GM18499 (cell line): ENCODE data around the gene KCNQ2.

Experiments
- ATAC-seq: cut with Tn5 transposase; IDR thresholded peaks from one replicate; pipeline ENCODE4 v1.9.1; 2021; ENCODE audit warnings: moderate number of reproducible peaks; ENCODE audit not compliant: insufficient read depth, unreplicated experiment

The KCNQ2 gene

GRCh38 chr20:63473555-63474449 is 1.3 kb upstream of the KCNQ2 start:
- no peak for ATAC-seq

DNA sequence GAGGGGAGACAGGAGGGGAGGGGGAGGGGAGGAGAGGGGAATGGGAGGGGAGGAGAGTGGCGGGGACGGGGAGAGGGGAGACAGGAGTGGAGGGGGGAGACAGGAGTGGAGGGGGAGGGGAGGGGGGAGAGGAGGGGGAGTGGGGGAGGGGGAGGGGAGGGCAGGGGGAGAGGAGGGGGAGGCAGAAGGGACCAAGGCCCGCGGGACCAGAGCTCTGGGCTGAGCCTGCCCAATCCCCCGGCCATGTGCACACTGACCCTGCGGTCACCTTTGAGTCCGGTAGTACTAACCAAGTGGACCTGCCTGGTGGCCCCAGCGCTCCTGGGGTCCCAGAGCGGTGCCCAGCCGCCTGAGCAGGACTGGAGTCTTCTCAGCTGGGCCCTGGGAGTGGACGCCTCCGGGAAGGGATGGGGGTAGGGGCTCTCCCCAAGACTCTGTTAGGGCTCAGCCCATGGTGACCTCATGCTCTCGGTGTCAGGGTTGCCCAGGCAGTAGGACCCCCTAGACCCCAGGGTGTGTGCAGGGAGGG is 471 bp upstream of the KCNQ2 start:
- ATAC-seq = no peak

- no peak for ATAC-seq
Observed at GRCh38 chr20:63471717-63471980, 806 bp downstream of the KCNQ2 start.

DNA sequence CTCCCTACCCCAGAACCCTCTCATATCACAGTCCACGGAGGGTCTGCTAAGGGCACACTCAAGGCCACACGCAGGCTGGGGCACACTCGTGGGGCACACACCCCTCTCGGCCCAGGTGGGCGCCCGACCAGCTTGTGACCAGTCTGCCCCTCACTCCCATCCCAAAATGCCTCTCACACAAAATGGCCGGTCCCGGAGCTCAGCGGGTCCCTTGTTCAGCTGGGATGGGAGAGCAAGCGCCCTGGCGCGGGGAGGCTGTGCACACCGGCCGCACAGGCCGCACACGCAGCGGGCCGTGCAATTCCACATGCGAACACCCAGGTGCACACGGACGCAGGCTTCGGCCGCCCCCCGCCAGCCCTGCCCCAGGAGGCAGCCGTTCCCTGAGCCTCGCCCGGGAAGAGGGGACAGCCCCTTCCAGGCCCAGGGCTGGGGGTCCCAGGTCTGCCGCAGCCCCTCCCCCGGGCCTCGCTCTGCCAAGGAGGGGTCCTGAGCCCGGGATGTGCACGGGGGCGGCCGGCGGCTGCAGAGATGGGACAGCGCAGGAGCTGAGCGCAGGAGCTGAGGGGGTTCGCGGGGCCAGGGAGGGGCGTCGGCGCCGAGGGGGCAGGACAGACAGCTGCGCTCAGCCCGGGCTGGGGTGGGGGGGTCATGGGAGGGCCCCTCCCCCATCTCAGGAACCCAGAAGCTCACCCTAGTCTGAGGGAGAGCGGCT is 1.3 kb downstream of the KCNQ2 start:
- no peak for ATAC-seq

DNA sequence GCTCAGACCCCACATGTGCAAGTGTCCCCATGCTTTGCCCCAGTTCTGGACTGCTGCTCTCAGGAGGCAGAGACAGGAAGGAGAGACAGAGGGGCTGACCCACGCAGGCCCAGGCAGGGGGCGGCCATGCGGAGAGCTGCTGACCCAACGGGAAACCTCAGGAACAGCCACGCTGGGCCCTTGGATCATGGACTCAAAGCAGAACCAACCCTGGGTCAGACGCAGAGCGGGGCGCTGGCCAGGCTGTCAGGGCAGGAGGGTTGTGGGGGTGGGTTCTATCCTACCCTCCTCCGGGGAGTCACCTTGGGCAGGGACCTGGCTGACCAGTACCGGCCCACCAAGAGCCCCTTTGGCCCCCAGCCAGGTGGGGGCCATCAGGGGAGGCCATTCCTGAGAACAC is 2.0 kb downstream of the KCNQ2 start:
- no peak for ATAC-seq

DNA sequence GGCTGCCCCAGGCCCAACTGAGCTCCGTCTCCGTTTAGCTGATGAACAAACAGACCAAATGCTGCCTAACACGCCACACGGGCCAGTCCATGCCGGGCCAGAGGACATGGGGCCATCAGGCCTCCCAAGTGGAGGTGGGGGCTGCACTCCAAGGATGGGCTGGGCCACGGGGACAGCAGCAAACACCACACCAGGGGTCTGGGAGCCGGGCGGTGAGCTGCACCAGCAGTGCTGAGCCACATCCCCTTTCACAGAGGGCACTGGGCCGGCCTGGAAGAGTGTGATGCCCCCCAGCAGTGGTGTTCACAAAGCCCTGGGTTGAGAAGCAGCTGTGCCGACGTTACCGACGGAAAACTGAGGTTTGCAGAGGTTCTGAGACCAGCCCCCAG is 2.7 kb downstream of the KCNQ2 start:
- ATAC-seq = no peak

DNA sequence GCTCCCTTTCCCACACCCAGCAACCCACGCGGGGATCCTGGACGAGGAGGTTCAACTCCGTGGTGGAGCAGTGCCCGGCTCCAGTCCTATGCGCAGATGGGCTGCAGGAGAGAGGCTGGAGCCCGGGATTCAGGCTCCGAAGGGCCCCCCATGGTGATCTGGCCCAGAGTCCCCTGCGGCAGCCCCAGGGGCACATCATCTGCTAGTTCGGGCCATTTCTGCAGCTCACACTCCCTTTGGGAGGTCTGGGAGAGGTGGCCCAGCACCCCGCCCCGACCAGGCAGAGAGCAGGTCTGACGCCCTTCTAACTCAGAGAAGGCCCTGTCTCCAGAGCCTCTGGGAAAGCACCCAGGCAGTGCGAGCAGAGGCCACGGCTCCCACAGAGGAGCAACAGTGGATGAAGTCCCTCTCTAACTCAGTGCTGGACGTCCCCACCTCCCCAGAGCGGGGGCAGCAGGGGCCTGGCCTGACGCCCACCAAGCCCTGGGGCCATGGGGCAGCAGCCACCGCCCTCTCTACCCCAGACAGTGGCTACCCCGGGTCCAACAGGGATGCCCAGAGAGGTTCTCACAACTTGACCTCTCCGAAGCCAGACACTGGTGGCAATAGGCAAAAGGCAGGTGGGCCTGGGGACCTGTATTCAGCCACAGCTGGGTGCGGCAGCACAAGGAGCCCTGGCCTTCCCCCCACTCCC is 3.3 kb downstream of the KCNQ2 start:
- ATAC-seq = no peak

- ATAC-seq = no peak
Observed at GRCh38 chr20:63468421-63468820, 4.0 kb downstream of the KCNQ2 start.

DNA sequence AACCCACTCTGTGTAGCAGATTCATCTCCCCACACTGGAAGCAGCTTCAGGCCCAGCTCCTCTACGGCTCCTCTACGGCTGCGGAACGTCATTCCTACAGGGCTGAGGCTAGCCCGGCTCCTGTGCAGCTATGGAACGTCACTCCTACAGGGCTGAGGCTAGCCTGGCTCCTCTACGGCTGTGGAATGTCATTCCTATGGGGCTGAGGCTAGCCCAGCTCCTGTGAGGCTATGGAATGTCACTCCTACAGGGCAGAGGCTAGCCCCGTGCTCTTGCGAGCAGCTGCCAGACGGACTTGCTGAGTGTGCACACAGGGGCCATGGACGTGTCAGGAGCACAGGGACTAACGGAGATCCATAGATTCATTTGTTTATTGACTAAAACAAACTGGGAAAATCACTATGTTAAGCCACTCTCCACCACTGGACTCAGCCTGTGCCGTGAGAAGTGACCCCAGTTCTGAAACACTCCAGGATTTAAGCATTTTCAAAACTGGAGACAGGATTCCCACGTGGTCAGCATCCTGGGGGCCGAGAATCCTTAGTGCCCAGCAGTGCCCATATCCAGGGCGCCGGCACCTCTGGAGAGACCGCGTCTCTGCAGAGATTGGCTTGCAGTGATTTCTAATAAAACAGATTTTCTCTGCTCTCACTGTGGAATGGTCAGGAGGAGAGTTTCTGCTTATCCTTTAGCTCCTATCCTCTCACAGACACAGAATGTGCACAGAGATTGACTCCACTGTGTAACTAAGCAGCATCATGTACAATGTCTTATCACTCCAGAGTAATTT is 5.0 kb downstream of the KCNQ2 start:
- no peak for ATAC-seq

DNA sequence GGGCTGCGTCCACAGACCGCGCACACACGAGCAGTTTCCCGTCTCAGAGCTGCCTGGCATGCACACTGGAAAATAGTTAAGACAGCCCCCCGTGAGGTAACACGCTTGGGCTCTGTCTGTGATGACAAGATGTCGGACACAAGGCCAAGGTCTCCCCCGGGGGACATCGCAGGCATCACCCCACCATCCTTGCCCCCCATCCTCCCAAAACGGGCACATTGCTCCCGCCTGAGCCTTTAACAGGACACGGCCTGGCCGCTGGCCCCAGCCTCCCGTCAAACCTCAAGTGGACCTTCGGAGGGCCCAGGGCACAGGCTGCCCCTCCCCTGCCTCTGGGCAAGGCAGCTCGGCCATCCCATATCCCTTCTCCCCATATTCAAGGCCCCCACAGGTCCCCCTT is 5.6 kb downstream of the KCNQ2 start:
- ATAC-seq = no peak

DNA sequence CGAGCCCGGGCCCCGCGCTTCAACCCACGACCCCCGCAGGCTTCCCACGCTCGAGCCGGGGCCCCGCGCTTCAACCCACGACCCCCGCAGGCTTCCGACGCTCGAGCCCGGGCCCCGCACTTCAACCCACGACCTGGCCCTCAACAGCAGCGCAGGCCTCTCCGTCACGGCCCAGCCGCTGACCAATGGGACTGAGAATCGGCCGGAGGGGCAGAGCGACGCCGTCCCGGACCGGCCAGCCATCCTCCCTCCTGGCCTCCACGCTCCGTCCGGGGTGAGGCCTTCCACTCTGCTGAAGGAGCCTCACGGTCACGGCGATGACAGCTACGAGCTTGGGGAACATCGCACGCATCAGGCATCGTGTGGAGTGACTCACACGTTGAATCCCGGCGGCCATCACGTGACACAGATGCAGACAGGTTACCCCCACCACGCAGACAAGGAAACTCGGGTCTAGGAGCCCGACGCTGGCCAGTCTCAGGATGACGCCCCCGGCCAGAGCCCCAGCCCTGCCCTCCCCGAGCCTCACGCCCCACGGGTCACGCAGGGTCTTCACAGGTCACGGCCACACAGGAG is 6.1 kb downstream of the KCNQ2 start:
- ATAC-seq = no peak

- ATAC-seq = no peak
Observed at GRCh38 chr20:63465380-63466249, 6.8 kb downstream of the KCNQ2 start.

DNA sequence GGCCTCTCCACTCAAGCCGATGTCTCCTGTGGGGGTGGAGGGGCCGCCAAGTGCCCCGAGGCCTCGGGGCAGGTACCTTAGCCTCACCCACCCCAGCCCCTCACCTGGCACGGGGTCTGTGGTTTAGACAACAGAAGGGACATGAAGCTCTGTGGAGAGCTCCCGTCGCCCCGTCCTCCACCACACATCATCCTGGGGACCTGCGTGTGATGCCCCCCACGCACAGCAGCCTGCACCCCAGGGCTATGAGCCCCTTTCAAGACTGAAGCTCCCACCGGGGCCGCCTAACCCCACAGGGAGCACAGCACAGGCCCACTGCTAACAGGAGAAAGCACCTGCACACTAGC is 8.2 kb downstream of the KCNQ2 start:
- ATAC-seq = no peak

- ATAC-seq = no peak
Observed at GRCh38 chr20:63463400-63464288, 8.8 kb downstream of the KCNQ2 start.

DNA sequence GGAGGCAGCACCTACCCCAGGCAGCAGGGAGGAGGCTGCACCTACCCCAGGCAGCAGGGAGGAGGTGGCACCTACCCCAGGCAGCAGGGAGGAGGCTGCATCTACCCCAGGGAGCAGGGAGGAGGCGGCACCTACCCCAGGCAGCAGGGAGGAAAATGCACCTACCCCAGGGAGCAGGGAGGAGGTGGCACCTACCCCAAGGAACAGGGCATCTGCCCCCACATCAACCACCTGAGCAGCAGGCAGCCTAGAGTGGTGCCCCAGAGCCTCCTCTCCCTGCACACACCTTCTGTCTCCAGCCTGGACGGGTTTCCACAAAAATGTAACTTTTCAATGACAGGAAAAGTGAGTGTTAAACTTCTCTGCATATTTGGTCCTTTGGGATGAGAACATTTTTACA is 10.2 kb downstream of the KCNQ2 start:
- no peak for ATAC-seq

- no peak for ATAC-seq
Observed at GRCh38 chr20:63461104-63461763, 11.2 kb downstream of the KCNQ2 start.

DNA sequence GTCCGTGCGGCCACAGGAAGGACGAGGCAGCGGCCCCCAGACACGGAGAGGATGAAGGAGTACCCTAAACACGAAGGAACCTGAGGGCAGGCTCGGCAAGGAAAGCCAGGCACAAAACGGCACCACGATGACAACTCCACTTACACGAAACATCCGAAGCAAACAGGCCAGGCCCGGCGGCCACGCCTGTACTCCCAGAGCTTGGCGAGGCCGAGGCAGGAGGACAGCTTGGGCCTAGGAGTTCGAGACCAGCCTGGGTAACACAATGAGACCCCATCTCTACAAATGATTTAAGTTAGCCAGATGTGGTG is 13.4 kb downstream of the KCNQ2 start:
- ATAC-seq = no peak
